Medulla oblongata (tissue), 1 donor: ENCODE data around the gene ABCB11.

ENCODE experiments used
- DNase-seq: peaks from one replicate; pipeline ENCODE4 v3.0.0-alpha.2; 2015; ENCODE audit errors: extremely low spot score

Gene ABCB11

DNA sequence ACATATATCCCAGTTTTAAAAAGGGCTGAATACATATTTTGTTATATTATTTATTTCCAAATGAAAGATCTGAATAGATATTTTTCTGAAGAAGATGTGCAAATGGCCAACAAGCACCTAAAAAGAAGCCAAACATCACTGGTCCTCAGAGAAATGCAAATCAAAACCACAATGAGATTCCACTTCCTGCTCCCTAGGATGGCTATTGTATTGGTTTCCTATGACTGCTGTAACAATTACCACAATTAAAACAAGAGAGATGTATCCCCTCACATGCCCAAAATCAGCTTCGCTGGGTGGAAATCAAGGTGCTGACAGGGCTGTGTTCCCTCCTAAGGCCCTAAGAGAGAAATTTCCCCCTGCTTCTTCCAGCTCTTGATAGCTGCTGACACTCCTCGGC, 23.2 kb downstream of the ABCB11 start:
- no peak for DNase-seq

DNA sequence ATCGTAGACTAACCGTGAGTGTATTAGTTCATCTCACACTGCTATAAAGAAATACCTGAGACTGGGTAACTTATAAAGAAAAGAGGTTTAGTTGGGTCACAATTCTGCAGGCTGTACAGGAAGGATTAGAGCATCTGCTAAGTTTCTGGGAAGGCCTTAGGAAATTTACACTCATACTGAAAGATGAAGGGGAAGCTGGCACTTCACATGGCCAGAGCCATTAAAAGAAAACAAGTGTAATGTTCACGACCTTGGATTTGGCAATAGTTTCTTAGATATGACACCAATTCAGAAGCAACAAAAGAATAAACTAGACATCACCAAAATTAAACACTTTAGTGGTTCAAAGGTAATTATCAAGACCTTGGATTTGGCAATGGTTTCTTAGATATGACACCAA, 23.8 kb downstream of the ABCB11 start:
- peak; percentile 22 for DNase-seq

DNA sequence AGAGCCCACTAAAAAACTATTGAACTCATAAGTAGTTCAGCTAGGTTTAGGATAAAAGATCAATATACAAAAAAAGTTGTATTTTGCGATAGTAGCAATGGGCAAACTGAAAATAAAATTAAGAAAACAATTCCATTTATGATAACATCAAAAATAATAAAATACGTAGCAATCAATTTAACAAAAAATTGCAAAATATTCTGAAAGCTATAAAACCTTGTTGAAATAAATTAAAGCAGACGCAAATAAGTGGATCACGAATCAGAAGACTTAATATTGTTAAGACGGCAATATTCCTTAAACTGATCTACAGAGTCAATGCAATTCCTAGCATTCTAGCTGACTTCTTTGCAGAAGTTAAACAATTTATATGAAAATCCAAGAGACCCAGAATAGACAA, 24.5 kb downstream of the ABCB11 start:
- DNase-seq, result no peak

DNA sequence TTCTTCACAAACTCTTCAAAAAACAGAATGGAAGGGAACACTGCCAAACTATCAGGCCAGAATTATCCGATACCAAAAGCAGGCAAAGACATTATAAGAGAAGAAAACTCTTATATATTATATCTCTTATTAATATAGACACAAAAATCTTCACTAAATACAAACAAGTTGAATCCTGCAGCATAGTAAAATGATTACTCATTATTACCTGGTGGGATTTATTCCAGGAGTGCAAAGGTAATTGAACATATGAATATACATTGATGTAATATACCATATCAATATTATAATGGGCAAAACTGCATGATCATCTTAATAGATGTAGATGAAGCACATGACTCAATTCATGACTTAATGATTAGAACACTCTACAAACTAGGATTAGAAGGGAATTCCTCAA, 25.1 kb downstream of the ABCB11 start:
- no peak for DNase-seq

DNA sequence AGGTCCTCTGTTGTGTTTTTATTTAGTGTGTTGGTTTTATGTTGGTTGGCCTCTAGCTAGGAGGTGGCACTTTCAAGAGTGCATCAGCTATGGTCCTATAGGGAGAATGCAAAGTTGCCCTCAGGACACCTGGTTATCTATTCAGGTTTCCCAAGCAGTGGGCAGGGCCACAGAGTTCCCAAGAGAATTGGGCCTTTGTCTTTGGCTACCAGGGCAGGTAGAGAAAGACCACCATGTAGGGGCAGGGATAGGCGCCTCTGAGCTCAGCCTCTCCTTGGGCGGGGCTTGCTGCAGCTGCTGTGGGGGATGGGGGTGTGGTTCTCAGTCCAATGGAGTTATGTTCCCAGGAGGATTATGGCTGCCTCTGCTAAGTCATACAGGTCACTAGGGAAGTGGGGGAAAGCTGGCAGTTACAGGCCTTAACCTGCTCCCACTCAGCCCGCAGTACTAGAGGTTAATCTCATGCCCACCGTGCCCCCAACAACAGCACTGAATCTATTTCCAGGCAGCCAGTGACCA, 26.0 kb downstream of the ABCB11 start:
- DNase-seq, result no peak

DNA sequence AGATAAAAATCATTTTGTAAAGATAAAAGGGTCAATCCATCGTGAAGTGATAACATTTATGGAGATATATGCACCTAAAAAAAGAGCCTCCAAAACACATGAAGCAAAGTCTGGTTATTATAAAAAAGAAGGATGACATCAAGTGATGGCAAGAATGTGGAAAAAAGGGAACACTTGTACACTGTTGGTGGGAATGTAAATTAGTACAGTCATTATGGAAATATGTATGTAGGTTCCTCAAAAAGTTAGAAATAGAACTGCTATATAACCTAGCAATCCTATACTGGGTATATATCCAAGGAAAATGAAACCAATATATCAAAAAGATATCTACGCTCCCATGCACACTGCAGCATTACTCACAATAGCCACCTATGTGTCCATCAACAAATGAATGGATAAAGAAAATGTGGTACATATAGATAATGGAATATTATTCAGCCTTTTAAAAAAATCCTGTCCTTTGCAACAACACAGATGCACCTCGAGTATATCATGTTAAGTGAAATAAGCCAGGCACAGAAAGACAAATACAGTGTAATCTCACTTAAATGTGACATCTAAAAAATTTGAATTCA, 28.9 kb downstream of the ABCB11 start:
- no peak for DNase-seq

DNA sequence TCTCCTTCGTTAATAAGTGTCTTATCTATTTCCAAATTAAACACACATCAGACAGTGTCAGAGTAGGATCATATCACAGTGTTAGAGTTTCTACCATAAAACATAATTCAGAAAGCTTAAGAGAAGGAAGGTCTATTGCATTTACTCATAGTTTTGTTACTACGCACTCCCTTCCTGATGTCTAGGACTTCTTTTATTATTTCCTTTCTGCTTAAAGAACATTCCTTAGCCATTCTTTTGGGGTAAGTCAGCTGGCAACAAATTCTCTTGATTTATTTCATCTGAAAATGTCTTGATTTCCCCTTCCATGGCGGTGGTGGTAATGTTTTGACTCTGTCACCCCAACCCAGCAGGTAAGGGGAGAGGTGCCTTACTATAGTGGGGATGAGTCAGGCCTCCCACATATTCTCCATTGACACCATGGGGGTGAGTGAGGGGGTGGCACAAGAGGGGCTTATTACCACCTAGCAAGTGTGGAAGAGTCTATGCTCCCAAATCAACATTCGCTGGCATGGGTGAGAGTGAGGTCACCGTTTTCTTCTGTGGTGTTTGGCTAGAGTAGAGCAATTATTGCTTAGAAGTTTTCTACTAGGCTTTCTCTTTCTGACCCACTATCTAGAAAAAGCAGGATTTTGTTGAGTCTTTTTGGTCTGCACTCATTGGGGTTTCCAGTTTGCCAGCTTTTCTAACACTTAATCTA, 29.9 kb downstream of the ABCB11 start:
- no peak for DNase-seq

DNA sequence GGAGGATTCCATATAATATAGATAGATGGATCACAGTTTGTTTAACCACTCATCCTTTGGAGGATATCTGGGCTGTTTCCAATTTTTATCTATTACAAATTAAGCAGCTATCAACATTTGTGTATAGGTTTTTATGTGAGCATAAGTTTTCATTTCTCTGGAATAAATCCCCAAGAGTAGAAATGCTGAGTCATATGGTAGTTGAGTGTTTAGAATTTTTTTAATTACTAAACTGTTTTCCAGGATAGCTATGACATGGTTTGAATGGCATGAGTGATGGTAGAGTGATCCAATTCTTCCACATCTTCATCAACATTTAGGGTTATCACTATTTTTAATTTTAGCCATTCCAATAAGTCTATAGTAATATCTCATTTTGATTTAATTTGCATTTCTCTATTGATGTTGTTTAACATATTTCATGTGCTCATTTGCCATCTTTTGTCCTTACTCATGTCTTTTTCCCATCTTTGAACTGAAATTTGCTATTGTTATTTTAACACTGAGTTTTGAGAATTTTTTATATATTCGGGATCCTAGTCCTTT, 31.4 kb downstream of the ABCB11 start:
- no peak for DNase-seq

DNA sequence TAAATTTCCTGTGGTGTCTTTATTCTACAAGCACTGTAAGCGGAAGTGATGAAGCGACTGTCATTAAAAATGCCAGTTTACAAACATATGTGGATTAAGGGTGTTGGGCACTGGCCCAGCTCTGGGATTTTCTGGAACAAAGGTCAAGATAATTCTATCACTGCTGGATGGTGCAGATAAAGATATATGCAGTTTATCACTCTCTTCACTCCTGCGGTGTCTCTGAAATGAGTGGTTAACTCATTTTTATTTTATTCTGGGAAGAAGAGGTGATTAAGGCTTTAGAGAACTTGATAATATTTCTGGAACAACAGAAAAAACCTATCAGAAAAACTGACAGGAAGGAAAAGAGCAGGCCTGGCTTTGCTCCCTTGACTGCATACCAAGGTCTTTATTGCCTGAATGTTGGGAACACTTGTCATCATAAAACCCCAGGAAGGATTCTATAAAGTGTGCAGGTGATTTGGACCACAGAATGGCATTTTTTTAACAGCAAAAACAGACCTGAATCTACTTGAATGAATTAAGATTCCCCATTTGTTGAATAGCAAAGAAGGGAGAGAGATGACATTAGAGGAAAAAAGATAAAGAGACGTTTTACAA, 32.4 kb downstream of the ABCB11 start:
- DNase-seq, result no peak

DNA sequence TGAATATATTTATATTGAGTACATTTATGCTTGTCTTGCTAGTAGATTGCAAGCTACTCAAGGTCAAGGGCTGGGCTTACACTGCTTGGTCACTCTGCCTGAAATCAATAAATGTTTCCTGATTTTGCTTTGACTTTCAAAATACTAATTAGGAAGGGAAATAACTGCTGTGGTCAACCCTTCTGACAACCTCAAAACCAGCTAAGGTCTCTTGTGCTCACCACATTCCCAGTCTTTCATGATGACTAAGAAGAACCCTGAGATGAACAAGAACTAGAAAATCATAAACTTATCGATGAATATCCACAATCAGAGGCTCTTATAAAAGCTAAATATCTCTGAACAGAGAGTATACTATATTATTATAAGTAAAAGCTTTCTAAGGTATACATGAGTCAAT, 33.3 kb downstream of the ABCB11 start:
- no peak for DNase-seq

DNA sequence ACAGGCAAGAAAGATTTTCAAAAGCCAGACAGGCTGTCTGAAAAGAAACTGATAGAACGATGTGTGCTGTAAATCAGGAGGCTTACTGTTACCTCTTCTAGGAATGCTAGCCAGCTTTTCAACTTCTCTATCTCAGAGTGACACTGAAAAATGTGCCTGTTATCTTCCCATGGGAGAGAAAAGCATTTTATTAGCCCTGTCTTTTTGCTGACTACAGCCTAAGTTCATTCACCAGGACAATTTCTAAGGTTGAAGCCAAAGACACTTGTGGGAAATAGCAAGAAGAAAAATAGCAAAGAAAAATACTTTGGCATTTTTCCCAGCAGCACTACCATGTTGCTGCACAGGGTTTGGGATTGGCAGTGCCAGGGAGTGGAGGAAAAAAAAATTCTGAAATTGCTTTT, 34.0 kb downstream of the ABCB11 start:
- DNase-seq, result no peak

DNA sequence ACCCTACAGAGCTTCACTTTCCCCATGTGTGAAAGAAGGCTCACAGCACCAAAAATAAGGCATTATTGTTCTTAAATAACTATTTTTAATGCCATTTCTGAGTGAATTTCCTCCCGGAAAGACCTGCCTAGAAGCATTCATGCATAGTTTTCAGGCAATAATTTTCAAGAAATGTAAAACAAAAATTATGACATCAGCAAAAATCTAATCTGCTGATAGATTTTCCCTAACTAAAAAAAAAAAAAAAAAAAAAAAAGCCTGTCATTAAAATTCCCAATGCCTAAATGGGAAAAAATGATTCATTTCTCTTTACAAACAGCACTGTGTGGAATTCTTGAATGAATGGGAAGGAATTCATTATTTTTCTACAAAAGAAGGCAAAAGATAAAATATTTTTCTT, 35.4 kb downstream of the ABCB11 start:
- no peak for DNase-seq

DNA sequence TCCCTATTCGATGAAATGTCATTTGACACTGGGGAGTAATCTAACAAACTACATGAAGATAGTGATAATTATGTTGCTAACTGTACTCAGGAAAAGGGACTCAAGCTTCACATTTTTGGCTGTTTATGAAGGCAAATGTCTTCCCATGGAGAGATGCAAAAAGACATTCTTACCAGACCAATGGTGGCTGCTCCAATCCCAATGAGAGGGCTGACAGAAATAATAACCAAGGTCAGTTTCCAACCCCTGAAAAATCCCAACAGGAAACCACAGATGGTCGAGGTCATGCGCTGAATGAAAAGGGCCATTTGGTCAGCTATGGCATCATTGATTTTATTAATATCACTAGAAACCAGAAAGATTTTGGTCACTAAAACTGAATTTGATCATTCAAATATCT, 37.6 kb downstream of the ABCB11 start:
- DNase-seq, result no peak

DNA sequence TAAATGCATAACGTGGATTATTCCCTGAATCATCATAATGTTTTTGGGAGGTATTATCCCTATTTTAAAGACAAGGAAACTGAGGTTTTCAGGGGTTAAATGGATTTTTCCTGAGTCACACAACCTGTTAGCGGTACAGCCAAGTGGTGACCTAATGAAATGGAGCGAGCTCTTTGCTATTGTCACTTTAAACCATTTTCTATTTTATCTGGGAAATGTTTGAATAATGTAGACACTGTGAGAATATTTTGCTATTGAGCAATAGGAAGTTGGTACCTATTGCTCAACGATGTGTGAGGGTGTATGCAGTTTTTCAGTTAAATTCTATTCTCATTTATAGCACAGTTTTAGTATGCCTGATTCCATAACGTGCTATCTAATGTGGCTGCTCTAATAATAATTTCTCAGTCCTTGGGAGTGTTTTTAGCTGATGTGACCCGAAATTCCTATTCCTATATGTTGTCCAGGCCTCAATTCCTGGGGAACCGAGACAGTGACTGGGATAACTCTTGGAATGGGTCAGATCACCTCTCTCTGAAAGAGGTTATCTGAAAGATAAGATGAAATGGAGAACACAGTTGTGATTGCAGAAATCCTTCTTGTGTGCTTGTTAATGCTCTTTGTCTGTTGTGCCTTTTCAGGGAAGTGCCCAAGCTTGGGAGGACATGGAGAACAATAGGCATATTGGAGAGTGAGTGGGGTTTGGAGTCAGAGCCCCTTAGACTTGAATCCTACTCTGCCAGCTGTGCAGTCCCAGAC, 38.4 kb downstream of the ABCB11 start:
- DNase-seq, result no peak

DNA sequence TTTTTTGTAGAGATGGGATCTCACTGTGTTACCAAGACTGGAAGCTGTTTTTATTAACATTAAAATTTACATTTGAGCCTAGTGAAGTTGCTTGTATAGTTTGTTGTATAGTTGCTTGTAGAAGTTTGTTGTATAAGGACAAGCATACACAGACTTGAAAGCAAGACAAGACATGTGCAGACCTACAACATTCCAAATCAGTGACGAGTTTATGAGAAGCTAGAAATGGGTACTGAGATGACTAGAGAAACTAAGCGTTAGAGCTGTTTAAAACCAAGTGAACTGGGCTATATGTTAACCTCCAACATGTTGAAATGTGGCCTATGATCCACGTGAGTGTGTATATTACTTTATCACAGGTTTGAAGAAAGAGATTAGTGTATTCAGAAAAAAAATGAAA, 39.1 kb downstream of the ABCB11 start:
- no peak for DNase-seq

DNA sequence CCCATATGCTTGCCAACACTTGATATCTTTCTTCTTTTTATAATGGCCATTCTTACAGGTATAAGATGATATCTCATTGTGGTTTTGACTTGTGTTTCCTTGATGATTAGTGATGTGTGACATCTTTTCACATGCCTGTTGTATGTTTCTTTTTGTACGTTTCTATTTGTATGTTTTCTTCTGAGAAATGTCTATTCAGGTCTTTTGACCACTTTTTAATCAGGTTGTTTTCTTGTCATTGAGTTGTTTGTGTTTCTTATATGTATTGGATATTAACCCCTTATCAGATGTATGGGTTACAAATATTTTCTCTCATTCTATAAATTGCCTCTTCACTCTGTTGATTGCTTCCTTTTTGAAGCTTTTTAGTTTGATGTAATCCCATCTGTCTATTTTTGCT, 42.4 kb downstream of the ABCB11 start:
- DNase-seq, result no peak

DNA sequence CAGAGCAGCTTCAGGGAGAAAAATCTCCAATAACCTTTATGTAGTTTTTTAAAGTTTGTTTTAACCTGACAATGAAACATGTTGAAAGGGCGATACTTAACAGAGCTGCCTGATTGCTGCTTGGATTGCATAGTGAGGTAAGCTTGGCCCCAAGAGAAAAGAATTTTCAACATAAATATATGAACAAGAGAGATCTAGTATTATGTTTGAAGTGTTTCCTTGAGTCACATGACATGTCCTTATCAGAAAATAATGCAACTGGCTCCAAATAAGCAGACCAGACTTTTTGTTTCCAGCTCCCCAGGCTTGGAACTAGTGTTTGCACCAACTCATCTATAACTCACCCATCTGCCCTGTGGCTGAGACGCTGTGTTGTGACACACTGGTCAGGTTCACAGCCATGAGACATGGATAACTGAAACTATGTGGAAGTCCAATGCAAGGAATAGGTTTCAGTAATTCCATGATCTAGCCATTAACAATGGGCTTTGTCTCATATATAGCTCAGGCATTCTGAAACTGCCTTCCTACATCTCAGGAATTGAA, 44.7 kb downstream of the ABCB11 start:
- DNase-seq, result no peak

DNA sequence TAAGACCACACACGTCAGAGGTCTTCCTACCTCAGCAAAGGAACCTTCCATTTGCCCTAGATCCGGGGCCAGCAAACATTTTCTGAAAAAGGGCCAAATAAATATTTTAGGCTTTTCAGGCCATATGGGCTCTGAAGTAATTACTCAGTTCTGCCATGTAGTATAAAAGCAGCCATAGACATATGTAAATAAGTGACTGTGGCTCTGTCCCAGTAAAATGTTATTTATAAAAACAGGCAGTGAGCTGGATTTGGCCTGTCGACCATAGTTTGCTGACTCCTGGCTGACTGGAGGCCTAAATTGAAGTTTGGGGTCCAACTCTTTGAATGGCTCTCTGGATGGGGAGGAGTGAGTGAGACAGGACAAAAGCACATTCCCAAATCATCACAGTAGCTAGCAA, 49.5 kb downstream of the ABCB11 start:
- DNase-seq, result no peak

DNA sequence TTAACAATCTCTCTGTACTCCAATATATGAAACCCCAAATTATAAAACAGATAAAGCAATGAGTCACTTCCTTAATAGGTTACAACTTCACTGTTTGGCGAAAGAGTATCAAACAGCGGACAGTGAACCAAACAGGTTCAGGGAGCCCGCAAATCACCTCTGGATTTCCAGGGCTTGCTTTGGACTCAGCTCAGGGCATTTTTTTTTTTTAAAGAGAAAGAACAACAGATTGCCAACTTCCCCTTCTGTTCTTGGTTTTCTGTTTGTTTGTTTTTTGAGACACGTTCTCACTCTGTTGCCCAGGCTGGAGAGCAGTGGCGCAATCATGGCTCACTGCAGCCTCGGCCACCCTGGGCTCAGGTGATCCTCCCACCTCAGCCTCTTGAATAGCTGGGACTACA, 52.7 kb downstream of the ABCB11 start:
- no peak for DNase-seq

DNA sequence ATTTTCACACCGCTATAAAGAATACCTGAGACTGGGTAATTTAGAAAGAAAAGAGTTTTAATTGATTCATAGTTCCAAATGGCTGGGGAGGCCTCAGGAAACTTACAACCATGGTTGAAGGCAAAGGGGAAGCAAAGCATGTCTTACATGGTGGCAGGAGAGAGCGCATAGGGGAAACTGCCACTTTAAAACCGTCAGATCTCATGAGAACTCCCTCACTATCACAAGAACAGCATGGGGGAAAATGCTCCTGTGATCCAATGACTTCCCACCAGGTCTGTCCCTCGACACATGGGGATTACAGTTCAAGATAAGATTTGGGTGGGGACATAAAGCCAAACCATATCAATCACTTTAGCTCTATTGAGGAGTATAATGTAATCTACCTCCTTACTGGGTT, 53.5 kb downstream of the ABCB11 start:
- DNase-seq, result no peak

DNA sequence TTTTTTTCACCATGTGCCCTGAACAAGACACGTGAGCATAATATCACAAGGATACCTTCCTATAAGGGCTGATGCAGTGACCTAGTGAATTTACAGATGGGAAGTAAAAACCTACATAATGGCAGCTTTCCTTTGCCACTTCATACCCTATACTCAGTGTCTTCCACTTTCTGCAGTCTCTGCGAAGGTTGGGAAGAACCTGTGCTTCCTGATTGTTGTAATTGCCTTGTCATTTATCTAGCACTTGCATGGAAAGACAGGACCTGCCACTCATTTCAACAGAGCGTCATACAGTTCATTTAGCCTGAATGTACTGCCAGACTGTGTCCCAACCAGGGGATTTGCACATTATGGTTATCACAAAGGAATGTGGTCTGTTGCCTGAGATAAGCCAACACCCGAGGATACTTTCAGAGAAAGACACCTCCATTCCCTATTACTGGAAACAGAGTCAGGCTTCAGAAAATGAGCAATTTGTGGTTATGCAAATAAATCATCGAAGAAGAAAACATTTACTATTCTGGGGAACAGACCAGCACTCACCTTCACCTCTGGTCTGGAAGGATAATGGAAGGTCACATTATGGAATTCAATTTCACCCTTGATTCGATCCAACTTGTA, 55.0 kb downstream of the ABCB11 start:
- DNase-seq, result no peak

DNA sequence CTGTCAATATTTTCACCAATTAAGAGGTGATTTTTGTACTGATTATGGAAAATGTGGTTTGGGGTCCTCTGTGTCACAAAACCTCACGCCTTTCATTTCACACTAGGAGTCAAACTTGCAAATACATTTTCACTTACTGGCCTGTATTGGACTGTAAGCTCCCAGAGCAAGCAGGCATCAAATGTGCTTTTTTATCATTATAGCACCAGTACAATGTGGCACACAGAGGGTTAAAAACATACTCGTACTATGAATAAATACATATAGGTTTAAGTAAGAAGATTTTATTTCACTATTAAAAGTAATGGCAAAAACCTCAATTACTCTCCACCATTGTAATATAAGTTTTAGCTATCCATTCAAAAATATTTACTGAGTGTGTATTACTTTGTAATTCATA, 56.7 kb downstream of the ABCB11 start:
- DNase-seq, result no peak
